ENCODE measurements around the gene ALOX12B.

ALOX12B gene

GRCh38 chr17:8087075-8087951, at the start of gene ALOX12B:
Gene ALOX12B, minus strand, starts transcription at chr17:8087716. Its CDS starts 274 bp downstream, at chr17:8087442.
- Histone ChIP-seq H3K9ac (no peak within 1 kb of the TSS), H3K36me3 (ENCODE audit: insufficient read depth) (no peaks in the 10 kb centered on the region), H3K27me3 (ENCODE audit: insufficient read depth, low read depth) (no peaks in the 10 kb centered on the region; the same call in 1 of the 2 replicates), H3K79me2 (ENCODE audit: insufficient read depth, low read depth) (no peaks in the 10 kb centered on the region), H3K27ac (no peak within 1 kb of the TSS), H2AFZ (ENCODE audit: low read depth) (no peak within 1 kb of the TSS), H3K4me1 (ENCODE audit: low read depth, poor library complexity, severe bottlenecking) (no peaks in the 10 kb centered on the region), H3K4me2 (no peak within 1 kb of the TSS), H4K20me1 (ENCODE audit: insufficient read depth) (no peaks in the 10 kb centered on the region), H3K4me3 (IDR thresholded peaks at IDR 0.05; ENCODE audit: insufficient read depth, low read depth, low read length) (no peak within 1 kb of the TSS)
- TF ChIP-seq, protein P1, sequence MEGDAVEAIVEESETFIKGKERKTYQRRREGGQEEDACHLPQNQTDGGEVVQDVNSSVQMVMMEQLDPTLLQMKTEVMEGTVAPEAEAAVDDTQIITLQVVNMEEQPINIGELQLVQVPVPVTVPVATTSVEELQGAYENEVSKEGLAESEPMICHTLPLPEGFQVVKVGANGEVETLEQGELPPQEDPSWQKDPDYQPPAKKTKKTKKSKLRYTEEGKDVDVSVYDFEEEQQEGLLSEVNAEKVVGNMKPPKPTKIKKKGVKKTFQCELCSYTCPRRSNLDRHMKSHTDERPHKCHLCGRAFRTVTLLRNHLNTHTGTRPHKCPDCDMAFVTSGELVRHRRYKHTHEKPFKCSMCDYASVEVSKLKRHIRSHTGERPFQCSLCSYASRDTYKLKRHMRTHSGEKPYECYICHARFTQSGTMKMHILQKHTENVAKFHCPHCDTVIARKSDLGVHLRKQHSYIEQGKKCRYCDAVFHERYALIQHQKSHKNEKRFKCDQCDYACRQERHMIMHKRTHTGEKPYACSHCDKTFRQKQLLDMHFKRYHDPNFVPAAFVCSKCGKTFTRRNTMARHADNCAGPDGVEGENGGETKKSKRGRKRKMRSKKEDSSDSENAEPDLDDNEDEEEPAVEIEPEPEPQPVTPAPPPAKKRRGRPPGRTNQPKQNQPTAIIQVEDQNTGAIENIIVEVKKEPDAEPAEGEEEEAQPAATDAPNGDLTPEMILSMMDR (conservative IDR thresholded peaks at IDR 0.05; ENCODE audit: low read depth, low read length) = no peak

DNA sequence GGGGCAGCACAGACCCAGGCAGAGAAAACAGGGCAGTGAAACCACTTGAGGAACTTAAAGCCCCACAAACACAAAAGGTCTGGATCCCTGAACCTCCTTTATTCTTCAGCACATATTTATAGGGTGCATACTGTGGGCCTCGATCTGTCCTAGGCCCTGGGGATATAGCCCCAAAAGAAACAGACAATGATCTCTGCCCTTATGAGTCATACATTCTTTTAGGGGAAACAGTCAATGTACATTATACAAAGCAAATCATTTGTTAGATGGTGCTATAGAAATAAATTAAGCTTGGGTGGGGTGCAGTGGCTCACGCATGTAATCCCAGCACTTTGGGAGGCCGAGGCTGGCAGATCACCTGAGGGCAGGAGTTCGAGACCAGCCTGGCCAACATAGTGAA, 46.4 kb upstream of the ALOX12B start:
- H3K27ac ChIP-seq = no peak overlapping the region
- no peak overlapping the region for H3K9ac ChIP-seq
- H2AFZ ChIP-seq (ENCODE audit: low read depth) = no peak overlapping the region
- no peak overlapping the region for H3K4me3 ChIP-seq (IDR thresholded peaks at IDR 0.05; ENCODE audit: insufficient read depth, low read depth, low read length)
- H3K4me2 ChIP-seq = no peak overlapping the region
- no peaks in the 10 kb centered on the region for H3K36me3 ChIP-seq (ENCODE audit: insufficient read depth)
- H3K79me2 ChIP-seq (ENCODE audit: insufficient read depth, low read depth) = no peaks in the 10 kb centered on the region
- H3K4me1 ChIP-seq (ENCODE audit: low read depth, poor library complexity, severe bottlenecking) = no peaks in the 10 kb centered on the region
- H3K27me3 ChIP-seq (ENCODE audit: insufficient read depth, low read depth) = no peaks in the 10 kb centered on the region
- TF ChIP-seq, protein P1 (conservative IDR thresholded peaks at IDR 0.05; ENCODE audit: low read depth, low read length) = no peak
- H4K20me1 ChIP-seq (ENCODE audit: insufficient read depth) = no peaks in the 10 kb centered on the region

- Histone ChIP-seq H3K27me3 (ENCODE audit: insufficient read depth, low read depth) (no peaks in the 10 kb centered on the region), H3K4me3 (IDR thresholded peaks at IDR 0.05; ENCODE audit: insufficient read depth, low read depth, low read length) (no peak overlapping the region), H3K27ac (no peak overlapping the region), H3K9ac (no peak overlapping the region), H3K4me1 (ENCODE audit: low read depth, poor library complexity, severe bottlenecking) (no peaks in the 10 kb centered on the region), H4K20me1 (ENCODE audit: insufficient read depth) (no peaks in the 10 kb centered on the region), H2AFZ (ENCODE audit: low read depth) (no peak overlapping the region), H3K79me2 (ENCODE audit: insufficient read depth, low read depth) (no peaks in the 10 kb centered on the region), H3K4me2 (no peak overlapping the region), H3K36me3 (ENCODE audit: insufficient read depth) (no peaks in the 10 kb centered on the region)
- TF ChIP-seq, protein P1 (conservative IDR thresholded peaks at IDR 0.05; ENCODE audit: low read depth, low read length) = no peak
These were observed 45.9 kb upstream of the ALOX12B start for GRCh38 chr17:8133399-8133798.

DNA sequence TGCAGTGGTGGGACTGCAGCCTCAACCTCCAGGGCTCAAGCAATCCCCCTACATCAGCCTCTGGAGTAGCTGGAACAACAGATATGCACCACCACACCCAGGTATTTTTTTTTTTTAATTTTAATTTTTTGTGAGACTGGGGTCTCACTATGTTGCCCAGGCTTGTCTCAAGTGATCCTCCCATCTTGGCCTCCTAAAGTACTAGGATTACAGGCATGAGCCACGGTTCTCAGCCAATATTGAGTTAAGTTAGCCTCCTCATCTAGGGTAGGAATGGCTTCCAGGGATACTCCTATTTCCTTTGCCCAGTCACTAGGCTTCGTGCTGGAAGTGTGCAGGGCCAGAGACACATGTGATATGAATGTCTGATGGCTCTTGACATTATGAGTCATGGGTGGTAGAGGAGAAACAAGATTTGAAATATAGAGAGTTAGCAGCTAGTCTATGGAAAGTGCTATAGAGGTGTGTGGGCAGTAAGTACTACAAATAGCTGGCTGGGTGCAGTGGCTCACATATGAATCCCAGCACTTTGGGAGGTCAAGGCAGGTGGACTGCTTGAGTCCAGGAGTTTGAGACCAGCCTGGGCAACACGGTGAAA, 44.4 kb upstream of the ALOX12B start:
- no peak overlapping the region for H3K4me2 ChIP-seq
- no peaks in the 10 kb centered on the region for H3K36me3 ChIP-seq (ENCODE audit: insufficient read depth)
- no peak overlapping the region for H3K4me3 ChIP-seq (IDR thresholded peaks at IDR 0.05; ENCODE audit: insufficient read depth, low read depth, low read length)
- H2AFZ ChIP-seq (ENCODE audit: low read depth) = no peak overlapping the region
- TF ChIP-seq, protein P1 (conservative IDR thresholded peaks at IDR 0.05; ENCODE audit: low read depth, low read length) = no peak
- H3K27ac ChIP-seq = no peak overlapping the region
- no peaks in the 10 kb centered on the region for H3K4me1 ChIP-seq (ENCODE audit: low read depth, poor library complexity, severe bottlenecking)
- H4K20me1 ChIP-seq (ENCODE audit: insufficient read depth) = no peaks in the 10 kb centered on the region
- no peaks in the 10 kb centered on the region for H3K27me3 ChIP-seq (ENCODE audit: insufficient read depth, low read depth)
- no peaks in the 10 kb centered on the region for H3K79me2 ChIP-seq (ENCODE audit: insufficient read depth, low read depth)
- no peak overlapping the region for H3K9ac ChIP-seq

Data from KMS-11 (cell line).